ENCODE data around the gene CAPN12. TPM values are rescaled to one million over a fixed set of nuclear protein-coding genes. Genes with fewer than 3 reads are reported as not detected.

Gene CAPN12
- polyA plus RNA-seq, 3 donors = 4.2 to 5.8 (median 4.7) TPM

DNA sequence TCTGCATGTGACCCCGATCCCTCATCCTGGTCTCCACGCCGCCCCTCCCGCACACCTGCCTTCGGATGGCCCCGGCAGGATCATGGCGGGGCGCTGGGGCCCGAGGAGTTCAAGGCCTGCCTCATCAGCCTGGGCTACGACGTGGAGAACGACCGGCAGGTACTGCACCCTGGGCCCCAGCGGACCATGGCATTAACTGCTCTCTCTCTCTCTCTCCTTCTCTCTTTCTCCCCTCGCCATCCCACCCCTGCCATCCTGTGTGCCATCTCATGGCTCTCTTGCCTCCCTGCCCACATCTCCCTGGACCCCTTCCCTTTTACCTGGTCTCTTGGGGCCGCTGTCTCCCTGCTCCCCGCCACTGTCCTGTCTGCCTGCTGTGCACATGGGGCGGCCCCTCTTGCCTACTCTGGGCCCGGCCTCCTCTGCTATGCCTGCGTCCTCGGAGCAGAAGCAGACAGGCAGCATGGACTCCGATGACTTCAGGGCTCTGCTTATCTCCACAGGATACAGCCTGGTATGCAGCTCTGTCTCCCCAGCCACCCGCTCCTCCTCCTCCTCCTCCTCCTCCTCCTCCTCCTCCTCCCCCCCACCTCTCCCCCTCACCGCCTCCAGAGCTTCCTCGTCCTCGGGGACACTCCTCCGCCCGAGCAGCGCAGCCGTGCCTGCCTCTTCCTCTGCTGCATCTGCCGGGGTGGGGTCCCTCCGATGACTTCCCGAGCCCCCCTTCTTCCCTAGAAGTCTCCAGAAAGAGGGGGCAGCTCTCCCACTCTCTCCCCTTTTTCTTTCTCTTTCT, 16.2 kb downstream of the CAPN12 start:
- no peak for DNase-seq (ENCODE audit: low read depth in 3 of 3, low spot score in 2 of 3)

- DNase-seq (ENCODE audit: low read depth in 3 of 3, low spot score in 2 of 3) = no peak
These were observed 16.9 kb downstream of the CAPN12 start for GRCh38 chr19:38727306-38727867.

- no peak for DNase-seq (ENCODE audit: low read depth in 3 of 3, low spot score in 2 of 3)
These were observed 17.4 kb downstream of the CAPN12 start for GRCh38 chr19:38726761-38727301.

DNA sequence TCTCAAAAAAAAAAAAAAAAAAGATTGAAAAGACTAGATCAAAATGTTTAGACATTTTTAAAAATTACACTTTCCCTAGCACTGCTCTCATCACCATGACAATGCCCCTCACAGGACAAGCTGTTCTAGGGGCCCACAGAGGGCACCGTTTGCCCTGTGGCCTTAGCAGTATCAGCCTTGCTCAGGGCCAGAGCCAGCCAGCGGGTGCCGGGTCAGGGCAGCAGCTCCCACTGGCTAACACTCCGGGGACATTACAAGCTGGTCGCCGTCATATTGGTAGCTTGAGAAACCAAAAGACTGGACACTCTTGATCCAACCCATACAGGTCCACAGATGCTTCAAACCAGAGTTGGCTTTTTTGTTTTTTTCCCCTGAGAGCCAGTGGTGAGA, 18.0 kb downstream of the CAPN12 start:
- no peak for DNase-seq (ENCODE audit: low read depth in 3 of 3, low spot score in 2 of 3)

DNA sequence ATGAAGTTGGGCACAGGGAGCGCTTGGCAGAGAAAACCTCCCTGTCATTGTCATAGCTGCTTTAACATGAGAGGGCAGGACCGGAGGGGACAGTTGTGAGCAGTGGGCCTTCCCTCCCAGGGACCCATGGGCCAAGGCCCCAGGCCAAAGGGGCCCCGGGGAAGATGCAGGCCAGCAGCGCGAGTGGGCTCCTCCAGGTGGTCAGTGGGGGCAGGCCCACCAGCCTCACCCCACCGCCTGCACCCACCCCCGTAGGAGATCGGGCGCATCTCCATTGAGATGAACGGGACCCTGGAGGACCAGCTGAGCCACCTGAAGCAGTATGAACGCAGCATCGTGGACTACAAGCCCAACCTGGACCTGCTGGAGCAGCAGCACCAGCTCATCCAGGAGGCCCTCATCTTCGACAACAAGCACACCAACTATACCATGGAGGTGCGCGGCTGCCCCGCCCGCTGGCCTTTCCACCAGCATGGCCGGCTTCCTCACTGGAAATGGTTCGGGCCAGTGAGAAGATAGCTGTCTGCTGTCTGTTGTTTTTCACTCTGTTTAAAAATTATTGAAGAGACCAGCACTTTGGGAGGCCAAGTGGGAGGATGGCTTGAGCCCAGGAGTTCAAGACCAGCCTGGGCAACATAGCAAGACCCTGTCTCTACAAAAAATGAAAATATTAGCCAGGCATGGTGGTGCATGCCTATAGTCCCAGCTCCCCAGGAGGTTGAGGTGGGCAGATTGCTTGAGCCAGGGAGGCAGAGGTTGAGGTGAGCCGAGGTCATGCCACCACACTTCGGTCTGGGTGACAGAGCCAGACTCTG, 18.6 kb downstream of the CAPN12 start:
- DNase-seq (ENCODE audit: low read depth in 3 of 3, low spot score in 2 of 3) = no peak

GRCh38 chr19:38723990-38724854, 20.1 kb downstream of the CAPN12 start:
- no peak for DNase-seq (ENCODE audit: low read depth in 3 of 3, low spot score in 2 of 3)

DNA sequence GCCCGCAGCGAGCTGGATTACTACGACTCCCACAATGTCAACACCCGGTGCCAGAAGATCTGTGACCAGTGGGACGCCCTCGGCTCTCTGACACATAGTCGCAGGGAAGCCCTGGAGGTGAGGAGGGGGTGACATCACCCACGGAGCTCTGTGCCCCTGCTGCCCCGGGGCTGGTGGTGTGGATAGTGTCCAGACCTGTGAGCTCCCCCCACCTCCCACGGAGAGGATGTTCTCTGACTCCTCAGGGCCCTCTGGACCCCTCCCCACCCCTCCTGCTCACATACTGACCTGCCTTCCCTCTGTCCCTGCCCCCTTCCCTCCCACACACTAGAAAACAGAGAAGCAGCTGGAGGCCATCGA, 20.7 kb downstream of the CAPN12 start:
- no peak for DNase-seq (ENCODE audit: low read depth in 3 of 3, low spot score in 2 of 3)

GRCh38 chr19:38722947-38723605, 21.2 kb downstream of the CAPN12 start:
- DNase-seq (ENCODE audit: low read depth in 3 of 3, low spot score in 2 of 3) = no peak

DNA sequence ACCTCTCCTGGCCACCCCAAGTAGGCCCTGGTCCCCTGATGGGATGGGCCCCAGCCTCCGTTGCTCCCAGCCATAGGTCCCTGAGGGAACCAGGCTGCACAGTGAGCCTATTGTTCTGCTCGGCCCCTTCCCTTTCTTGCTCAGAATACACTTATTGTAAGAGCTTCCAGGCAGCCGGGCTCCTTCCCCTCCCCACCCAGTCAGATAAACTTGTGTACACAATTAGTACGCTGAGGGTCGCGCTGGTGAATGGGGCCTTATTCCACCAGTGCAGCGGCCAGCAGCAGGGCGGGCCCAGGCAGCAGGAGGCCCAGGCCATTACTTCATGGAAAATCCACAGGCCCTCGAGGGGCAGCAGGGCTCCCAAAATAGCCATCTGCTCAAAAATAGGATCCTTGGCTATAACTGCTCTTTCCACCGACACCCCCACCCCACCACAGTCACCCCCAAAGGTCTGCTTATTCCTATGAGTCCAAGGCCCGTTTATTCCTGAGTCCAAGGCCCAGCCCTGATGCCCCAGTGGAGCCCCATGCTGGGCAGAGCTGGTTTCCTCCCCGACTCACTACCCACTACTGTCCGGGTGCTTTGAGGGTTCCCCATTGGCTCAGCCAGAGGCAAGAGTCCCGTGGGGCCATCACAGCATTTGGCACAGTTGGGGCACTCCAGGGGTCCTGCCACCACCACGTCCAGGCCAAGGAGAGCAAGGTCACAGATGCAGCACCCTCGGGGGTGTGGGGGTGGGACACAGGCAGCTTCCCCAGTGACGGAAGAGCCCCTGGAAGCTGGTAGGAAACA, 22.1 kb downstream of the CAPN12 start:
- DNase-seq (ENCODE audit: low read depth in 3 of 3, low spot score in 2 of 3) = no peak

DNA sequence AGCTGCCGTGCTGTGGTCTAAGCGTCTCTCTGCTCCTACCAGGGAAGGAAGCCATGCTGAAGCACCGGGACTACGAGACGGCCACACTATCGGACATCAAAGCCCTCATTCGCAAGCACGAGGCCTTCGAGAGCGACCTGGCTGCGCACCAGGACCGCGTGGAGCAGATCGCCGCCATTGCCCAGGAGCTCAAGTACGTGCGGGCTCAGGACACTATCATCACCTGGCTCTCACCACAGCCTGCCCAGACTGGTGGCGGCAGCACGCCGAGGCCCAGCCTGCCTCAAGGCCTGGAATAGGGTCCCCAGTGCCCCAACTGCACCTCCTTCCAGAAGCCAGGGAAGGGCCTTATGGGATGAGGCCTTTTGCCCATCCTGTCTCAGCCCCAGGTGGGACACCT, 22.8 kb downstream of the CAPN12 start:
- DNase-seq (ENCODE audit: low read depth in 3 of 3, low spot score in 2 of 3) = no peak

DNA sequence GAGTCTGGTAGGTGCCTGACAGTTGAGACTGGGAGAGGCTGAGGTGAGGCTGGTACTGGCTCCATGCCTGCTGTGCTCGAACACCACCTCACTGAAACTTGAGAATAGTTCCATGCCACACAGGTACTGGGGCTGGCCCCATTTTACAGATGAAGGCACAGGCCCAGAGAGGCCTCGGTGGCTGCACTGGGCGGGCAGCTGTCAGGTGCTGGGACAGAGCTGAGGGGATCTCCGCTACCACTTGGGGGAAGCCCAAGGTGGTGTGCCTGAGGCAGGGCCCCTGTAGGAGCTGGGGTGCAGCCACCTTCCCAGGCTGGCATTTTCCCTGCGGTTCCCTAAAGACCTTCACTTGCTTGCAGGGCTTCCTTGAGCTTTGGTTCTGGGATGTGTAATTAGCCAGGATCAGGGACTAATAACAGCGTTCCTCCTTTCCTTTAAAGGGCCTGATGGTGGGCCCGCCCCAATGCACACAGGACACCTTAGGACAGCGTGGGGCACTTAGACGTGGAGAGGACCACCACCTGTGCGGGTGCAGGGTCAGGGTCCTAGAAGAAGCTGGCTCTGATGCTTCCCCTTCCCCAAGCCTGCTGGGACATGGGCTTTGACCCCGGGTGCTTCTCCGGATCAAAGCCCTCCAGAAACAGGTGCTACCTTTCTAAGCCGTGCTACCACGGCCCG, 23.6 kb downstream of the CAPN12 start:
- DNase-seq (ENCODE audit: low read depth in 3 of 3, low spot score in 2 of 3) = no peak

GRCh38 chr19:38719761-38720558, 24.3 kb downstream of the CAPN12 start:
- no peak for DNase-seq (ENCODE audit: low read depth in 3 of 3, low spot score in 2 of 3)

DNA sequence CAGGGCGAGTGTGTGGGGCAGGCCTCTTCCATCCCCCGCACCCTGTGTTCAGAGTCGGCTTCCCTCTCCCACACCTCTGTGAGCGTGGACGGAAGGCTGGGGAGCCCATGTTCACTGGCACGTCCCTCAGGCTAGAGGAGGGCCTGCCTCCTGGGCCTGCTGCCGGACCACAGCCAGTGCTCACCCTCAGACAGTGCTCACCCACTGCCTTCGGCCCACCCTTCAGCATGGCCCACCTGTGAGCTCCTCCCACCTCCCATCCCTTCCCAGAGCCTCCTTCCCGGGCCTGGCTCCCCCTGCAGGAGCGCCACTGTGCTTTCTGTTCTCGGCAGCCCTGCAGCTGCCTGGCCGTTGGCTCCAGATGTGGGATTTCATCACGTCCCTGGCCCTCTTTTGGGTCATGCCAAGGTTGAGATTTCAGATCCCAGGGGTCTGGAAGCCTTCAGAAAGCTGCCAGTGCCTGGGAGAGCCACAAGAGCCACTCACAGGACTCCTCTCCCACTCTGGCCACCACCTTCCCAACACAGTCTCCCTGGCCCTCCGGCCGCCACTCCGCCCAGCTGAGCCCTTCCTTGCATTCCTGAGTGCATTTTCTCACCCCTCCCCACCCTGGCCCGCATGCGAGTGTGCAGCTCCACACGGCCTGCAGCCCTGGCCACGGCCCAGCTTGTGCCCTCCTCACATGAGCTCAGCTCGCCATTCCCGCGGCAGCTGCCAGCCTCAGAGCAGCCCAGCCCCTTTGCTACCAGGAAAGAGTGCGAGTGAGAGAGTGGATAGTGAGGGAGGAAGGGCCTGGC, 25.3 kb downstream of the CAPN12 start:
- no peak for DNase-seq (ENCODE audit: low read depth in 3 of 3, low spot score in 2 of 3)

GRCh38 chr19:38717855-38718254, 26.4 kb downstream of the CAPN12 start:
- no peak for DNase-seq (ENCODE audit: low read depth in 3 of 3, low spot score in 2 of 3)

GRCh38 chr19:38717051-38717450, 27.2 kb downstream of the CAPN12 start:
- no peak for DNase-seq (ENCODE audit: low read depth in 3 of 3, low spot score in 2 of 3)

GRCh38 chr19:38715555-38715954, 28.7 kb downstream of the CAPN12 start:
- DNase-seq (ENCODE audit: low read depth in 3 of 3, low spot score in 2 of 3) = no peak

DNA sequence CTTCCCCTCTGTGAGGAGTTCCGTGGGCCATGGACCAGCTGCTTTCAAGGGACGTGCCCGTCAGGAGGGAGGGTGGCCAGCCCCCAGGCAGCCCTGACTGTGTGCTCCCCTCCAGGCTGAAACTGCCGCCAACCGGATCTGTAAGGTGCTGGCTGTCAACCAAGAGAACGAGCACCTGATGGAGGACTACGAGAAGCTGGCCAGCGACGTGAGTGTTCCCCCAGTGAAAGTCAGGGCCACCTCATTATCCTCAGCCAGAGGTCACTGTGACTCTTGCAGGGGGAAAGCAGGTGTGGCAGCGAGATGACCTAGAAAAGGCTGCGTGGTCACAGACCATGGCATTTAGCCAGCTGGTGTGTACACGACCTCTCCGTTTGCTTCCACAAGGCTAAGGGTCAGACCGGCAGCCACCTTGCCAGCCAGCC, 29.9 kb downstream of the CAPN12 start:
- no peak for DNase-seq (ENCODE audit: low read depth in 3 of 3, low spot score in 2 of 3)
